Measurements from ENCODE around the gene LRMDA. TPM values are rescaled to one million over a fixed set of nuclear protein-coding genes. Genes with fewer than 3 reads are reported as not detected.

The LRMDA gene
- total and polyA plus RNA-seq, 4 donors: 12.1 to 40.8 (median 21.6) TPM

DNA sequence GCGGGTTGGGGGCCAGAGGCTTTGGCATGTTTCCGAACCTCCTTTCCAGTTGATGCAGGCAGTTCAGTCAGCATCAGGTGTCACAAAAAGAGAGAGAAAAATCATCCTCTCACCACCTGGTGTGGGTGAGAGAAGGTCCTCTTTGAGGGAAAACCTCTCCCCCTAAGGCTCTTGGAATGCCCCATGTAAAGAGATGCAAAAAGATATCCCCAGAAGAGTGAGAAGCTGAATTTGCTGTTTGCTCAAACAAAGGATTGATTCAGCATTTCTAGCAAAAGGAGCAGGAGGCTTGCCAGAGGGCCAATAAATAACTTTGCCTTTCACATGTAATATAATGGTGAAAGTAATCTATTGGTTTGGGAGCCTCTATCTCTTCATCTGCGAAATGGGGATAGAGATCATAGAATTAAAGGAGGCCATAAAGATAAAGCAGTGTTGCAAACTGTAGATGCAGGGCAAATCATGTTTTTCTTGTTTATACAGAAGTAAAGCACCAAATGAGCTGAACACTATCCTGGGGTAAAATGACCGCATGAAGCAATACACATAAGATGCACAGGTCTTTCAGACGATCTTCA, 425.9 kb downstream of the LRMDA start:
- H3K4me3 ChIP-seq: no peak overlapping the region
- H3K4me1 ChIP-seq (ENCODE audit: control insufficient read depth in 5 of 5, insufficient read depth in 5 of 5, low read length in 5 of 5): peaks cover 0 to 2% (median 0%) of the 10 kb centered on the region in 5 donors
- H3K27me3 ChIP-seq (ENCODE audit: control insufficient read depth in 3 of 3, insufficient read depth in 3 of 3, low read length in 2 of 3): no peaks in the 10 kb centered on the region
- TF ChIP-seq, protein P1, sequence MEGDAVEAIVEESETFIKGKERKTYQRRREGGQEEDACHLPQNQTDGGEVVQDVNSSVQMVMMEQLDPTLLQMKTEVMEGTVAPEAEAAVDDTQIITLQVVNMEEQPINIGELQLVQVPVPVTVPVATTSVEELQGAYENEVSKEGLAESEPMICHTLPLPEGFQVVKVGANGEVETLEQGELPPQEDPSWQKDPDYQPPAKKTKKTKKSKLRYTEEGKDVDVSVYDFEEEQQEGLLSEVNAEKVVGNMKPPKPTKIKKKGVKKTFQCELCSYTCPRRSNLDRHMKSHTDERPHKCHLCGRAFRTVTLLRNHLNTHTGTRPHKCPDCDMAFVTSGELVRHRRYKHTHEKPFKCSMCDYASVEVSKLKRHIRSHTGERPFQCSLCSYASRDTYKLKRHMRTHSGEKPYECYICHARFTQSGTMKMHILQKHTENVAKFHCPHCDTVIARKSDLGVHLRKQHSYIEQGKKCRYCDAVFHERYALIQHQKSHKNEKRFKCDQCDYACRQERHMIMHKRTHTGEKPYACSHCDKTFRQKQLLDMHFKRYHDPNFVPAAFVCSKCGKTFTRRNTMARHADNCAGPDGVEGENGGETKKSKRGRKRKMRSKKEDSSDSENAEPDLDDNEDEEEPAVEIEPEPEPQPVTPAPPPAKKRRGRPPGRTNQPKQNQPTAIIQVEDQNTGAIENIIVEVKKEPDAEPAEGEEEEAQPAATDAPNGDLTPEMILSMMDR (IDR thresholded peaks at IDR 0.05; ENCODE audit: control extremely low read depth, extremely low read depth): no peak
- H3K36me3 ChIP-seq (ENCODE audit: control insufficient read depth in 4 of 4, insufficient read depth in 4 of 4, low read length in 4 of 4): no peaks in the 10 kb centered on the region
- WGBS, 2 donors: 84 to 87% methylated on average over 5 of the region's 5 CpGs
- ATAC-seq (ENCODE audit: insufficient read depth, low FRiP score) (no peak), DNase-seq (no peak)
- no peak overlapping the region for H3K27ac ChIP-seq (ENCODE audit: low read depth in 1 of 2, low read length in 1 of 2)
- H3K9ac ChIP-seq (ENCODE audit: insufficient read depth in 1 of 2, low read length in 2 of 2): no peak overlapping the region
- no peaks in the 10 kb centered on the region for H3K9me3 ChIP-seq (ENCODE audit: control insufficient read depth in 4 of 4, insufficient read depth in 3 of 4, low read length in 3 of 4)

DNA sequence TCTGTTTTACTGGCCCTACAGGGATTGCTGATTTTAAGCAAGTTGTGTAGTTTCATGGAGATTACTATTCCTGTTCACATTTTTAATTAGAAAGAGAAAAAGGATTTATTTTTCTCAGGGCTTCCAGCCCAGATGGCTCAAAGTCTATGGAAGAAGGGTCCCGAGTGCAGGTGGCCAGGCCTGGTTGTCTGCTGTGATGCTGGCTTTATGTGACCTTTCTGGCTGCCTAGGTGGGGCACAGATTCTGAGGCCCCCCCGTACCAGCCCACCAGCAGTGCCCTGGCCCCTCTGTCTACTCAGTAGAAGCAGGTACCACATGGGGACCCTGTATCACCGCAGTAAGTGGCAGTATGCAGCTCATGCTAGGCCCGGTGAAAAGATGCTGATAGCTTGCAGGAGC, 426.5 kb downstream of the LRMDA start:
- H3K9me3 ChIP-seq (ENCODE audit: control insufficient read depth in 4 of 4, insufficient read depth in 3 of 4, low read length in 3 of 4): no peaks in the 10 kb centered on the region
- DNase-seq: no peak
- WGBS, 2 donors: 93 to 97% methylated on average over 4 of the region's 4 CpGs
- ATAC-seq (ENCODE audit: insufficient read depth, low FRiP score): no peak
- H3K9ac ChIP-seq (ENCODE audit: insufficient read depth in 1 of 2, low read length in 2 of 2): no peak overlapping the region
- TF ChIP-seq, protein P1 (IDR thresholded peaks at IDR 0.05; ENCODE audit: control extremely low read depth, extremely low read depth): no peak
- peaks cover 0 to 2% (median 0%) of the 10 kb centered on the region in 5 donors for H3K4me1 ChIP-seq (ENCODE audit: control insufficient read depth in 5 of 5, insufficient read depth in 5 of 5, low read length in 5 of 5)
- H3K4me3 ChIP-seq: no peak overlapping the region
- no peak overlapping the region for H3K27ac ChIP-seq (ENCODE audit: low read depth in 1 of 2, low read length in 1 of 2)
- no peaks in the 10 kb centered on the region for H3K36me3 ChIP-seq (ENCODE audit: control insufficient read depth in 4 of 4, insufficient read depth in 4 of 4, low read length in 4 of 4)
- no peaks in the 10 kb centered on the region for H3K27me3 ChIP-seq (ENCODE audit: control insufficient read depth in 3 of 3, insufficient read depth in 3 of 3, low read length in 2 of 3)

DNA sequence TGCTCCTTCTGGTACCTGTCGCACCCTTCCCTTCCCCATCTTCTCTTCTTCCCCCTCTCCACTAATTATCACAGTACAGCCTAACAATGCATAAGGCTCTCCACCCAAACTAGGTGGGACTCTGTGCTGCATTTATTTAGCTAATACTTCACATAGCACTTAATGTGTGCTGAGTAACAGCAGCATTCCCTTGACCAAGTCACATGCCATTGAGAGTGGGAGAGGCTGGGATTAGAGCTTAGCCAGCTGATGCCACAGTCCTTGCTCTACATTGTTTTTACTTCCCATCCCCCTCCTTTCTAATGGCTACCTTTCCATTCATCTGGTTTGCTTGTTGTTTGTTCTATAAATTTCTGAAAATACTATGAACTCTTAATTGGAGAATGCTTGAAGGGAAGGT, 426.9 kb downstream of the LRMDA start:
- Histone ChIP-seq H3K4me3 (no peak overlapping the region), H3K36me3 (ENCODE audit: control insufficient read depth in 4 of 4, insufficient read depth in 4 of 4, low read length in 4 of 4) (no peaks in the 10 kb centered on the region), H3K9me3 (ENCODE audit: control insufficient read depth in 4 of 4, insufficient read depth in 3 of 4, low read length in 3 of 4) (no peaks in the 10 kb centered on the region), H3K4me1 (ENCODE audit: control insufficient read depth in 5 of 5, insufficient read depth in 5 of 5, low read length in 5 of 5) (peaks cover 0 to 2% (median 0%) of the 10 kb centered on the region in 5 donors), H3K9ac (ENCODE audit: insufficient read depth in 1 of 2, low read length in 2 of 2) (no peak overlapping the region), H3K27ac (ENCODE audit: low read depth in 1 of 2, low read length in 1 of 2) (no peak overlapping the region), H3K27me3 (ENCODE audit: control insufficient read depth in 3 of 3, insufficient read depth in 3 of 3, low read length in 2 of 3) (no peaks in the 10 kb centered on the region)
- WGBS, 2 donors: 92 to 98% methylated on average over 1 of the region's 1 CpG
- no peak for ATAC-seq (ENCODE audit: insufficient read depth, low FRiP score)
- TF ChIP-seq, protein P1 (IDR thresholded peaks at IDR 0.05; ENCODE audit: control extremely low read depth, extremely low read depth): no peak
- no peak for DNase-seq

DNA sequence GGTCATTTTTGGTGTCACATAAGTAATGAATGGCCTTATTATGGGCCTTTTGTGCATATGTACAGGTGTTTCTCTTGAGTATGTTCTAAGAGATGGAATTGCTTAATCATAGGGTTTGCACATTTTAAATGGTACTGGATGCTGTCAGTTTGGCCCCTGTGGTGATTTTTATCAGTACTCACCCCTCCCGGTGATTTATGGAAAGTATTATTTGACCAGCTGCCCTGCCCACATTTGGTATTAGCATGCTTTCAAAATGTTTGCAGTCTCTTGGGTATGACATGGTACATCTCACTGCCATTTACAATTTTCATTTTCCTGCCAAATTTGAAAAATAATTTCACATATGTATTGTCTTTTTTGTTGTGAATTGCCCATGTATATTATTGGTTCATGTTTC, 427.7 kb downstream of the LRMDA start:
- no peaks in the 10 kb centered on the region for H3K9me3 ChIP-seq (ENCODE audit: control insufficient read depth in 4 of 4, insufficient read depth in 3 of 4, low read length in 3 of 4)
- no peak for ATAC-seq (ENCODE audit: insufficient read depth, low FRiP score)

More for the DNA sequence above, 427.7 kb downstream of the LRMDA start:
- Histone ChIP-seq H3K4me1 (ENCODE audit: control insufficient read depth in 5 of 5, insufficient read depth in 5 of 5, low read length in 5 of 5) (no peaks in the 10 kb centered on the region), H3K27me3 (ENCODE audit: control insufficient read depth in 3 of 3, insufficient read depth in 3 of 3, low read length in 2 of 3) (no peaks in the 10 kb centered on the region), H3K9ac (ENCODE audit: insufficient read depth in 1 of 2, low read length in 2 of 2) (no peak overlapping the region), H3K4me3 (no peak overlapping the region), H3K36me3 (ENCODE audit: control insufficient read depth in 4 of 4, insufficient read depth in 4 of 4, low read length in 4 of 4) (no peaks in the 10 kb centered on the region), H3K27ac (ENCODE audit: low read depth in 1 of 2, low read length in 1 of 2) (no peak overlapping the region)
- TF ChIP-seq, protein P1 (IDR thresholded peaks at IDR 0.05; ENCODE audit: control extremely low read depth, extremely low read depth): no peak
- no peak for DNase-seq
- 84 to 96% methylated on average over 1 of the region's 1 CpG for WGBS, 2 donors

All from lung (tissue), 12 donors.